DND-41 (cell line): ENCODE results near the gene MGAT5.
A peak's percentile ranks its signal among the peaks of the same experiment; 100 is the strongest.

ENCODE experiments used
- ATAC-seq: fragments of 200-7000 bp; cut with Tn5 transposase; 3 replicates; pipeline ENCODE4 v1.9.1; 2021; ENCODE audit warnings: low read depth; ENCODE audit not compliant: insufficient read depth
- DNase-seq: peaks from one replicate; pipeline ENCODE4 v3.0.0-alpha.2; 2020
- H2AFZ ChIP-seq: 2 replicates; pipeline ENCODE4 v1.6.0; 2012; ENCODE audit warnings: low read depth, low read length
- H3K27ac ChIP-seq: 2 replicates; pipeline ENCODE4 v1.5.1; 2012; ENCODE audit warnings: low read length, inconsistent platforms
- H3K27me3 ChIP-seq: fragments of 200-600 bp; sonication (generic); 2 replicates; pipeline ENCODE4 v1.6.0; 2012; ENCODE audit warnings: low read length, mild to moderate bottlenecking, inconsistent platforms; ENCODE audit not compliant: insufficient read depth, poor library complexity
- H3K36me3 ChIP-seq: 2 replicates; pipeline ENCODE4 v1.5.1; 2012; ENCODE audit warnings: low read length, inconsistent platforms; ENCODE audit not compliant: insufficient read depth
- H3K4me1 ChIP-seq: 2 replicates; pipeline ENCODE4 v1.5.1; 2012; ENCODE audit warnings: mild to moderate bottlenecking, low read length; ENCODE audit not compliant: insufficient read depth
- H3K4me2 ChIP-seq: 2 replicates; pipeline ENCODE4 v1.6.0; 2012; ENCODE audit warnings: mild to moderate bottlenecking, moderate library complexity, low read length, inconsistent platforms; ENCODE audit not compliant: insufficient read depth
- H3K4me3 ChIP-seq, 2 experiments: fragments of 200-600 bp in 1 of 2; shearing (Covaris generic) in 1 of 2; 2 replicates each; pipeline ENCODE4 v1.5.1; 2012 to 2016; ENCODE audit warnings: inconsistent platforms in 2 of 2, low read length in 2 of 2, mild to moderate bottlenecking in 2 of 2, low read depth in 1 of 2, moderate library complexity in 1 of 2
- H3K79me2 ChIP-seq: 2 replicates; pipeline ENCODE4 v1.6.0; 2012; ENCODE audit warnings: low read length, inconsistent platforms; ENCODE audit not compliant: insufficient read depth
- H3K9ac ChIP-seq: 2 replicates; pipeline ENCODE4 v1.6.0; 2012; ENCODE audit warnings: low read depth, mild to moderate bottlenecking, inconsistent platforms, low read length, moderate library complexity
- H3K9me3 ChIP-seq: 2 replicates; pipeline ENCODE4 v1.5.1; 2012; ENCODE audit warnings: low read length, moderate library complexity, mild to moderate bottlenecking, inconsistent platforms; ENCODE audit not compliant: insufficient read depth, severe bottlenecking
- H4K20me1 ChIP-seq: 2 replicates; pipeline ENCODE4 v1.6.0; 2012; ENCODE audit warnings: low read length; ENCODE audit not compliant: insufficient read depth
- EZH2 ChIP-seq: IDR thresholded peaks from 3 replicates; pipeline ENCODE4 v1.6.1; 2012; ENCODE audit warnings: borderline replicate concordance, low read depth, mild to moderate bottlenecking, moderate library complexity, low read length, inconsistent platforms; ENCODE audit not compliant: severe bottlenecking
- TF ChIP-seq, protein P1 (sequence below): IDR thresholded peaks from 2 replicates; pipeline ENCODE4 v1.5.1; 2012; ENCODE audit warnings: borderline replicate concordance, low read length, moderate library complexity, mild to moderate bottlenecking; ENCODE audit not compliant: poor library complexity, severe bottlenecking; ENCODE audit errors: extremely low read depth

Gene MGAT5

GRCh38 chr2:134241911-134242310, 12.0 kb upstream of the MGAT5 start:
- peaks cover 32% of the 10 kb centered on the region for H3K4me1 ChIP-seq
- H3K36me3 ChIP-seq, result no peaks in the 10 kb centered on the region
- H3K9me3 ChIP-seq, result no peaks in the 10 kb centered on the region
- DNase-seq, result no peak
- H2AFZ ChIP-seq, result no peak overlapping the region
- no peak overlapping the region for H3K9ac ChIP-seq
- TF ChIP-seq, protein P1, sequence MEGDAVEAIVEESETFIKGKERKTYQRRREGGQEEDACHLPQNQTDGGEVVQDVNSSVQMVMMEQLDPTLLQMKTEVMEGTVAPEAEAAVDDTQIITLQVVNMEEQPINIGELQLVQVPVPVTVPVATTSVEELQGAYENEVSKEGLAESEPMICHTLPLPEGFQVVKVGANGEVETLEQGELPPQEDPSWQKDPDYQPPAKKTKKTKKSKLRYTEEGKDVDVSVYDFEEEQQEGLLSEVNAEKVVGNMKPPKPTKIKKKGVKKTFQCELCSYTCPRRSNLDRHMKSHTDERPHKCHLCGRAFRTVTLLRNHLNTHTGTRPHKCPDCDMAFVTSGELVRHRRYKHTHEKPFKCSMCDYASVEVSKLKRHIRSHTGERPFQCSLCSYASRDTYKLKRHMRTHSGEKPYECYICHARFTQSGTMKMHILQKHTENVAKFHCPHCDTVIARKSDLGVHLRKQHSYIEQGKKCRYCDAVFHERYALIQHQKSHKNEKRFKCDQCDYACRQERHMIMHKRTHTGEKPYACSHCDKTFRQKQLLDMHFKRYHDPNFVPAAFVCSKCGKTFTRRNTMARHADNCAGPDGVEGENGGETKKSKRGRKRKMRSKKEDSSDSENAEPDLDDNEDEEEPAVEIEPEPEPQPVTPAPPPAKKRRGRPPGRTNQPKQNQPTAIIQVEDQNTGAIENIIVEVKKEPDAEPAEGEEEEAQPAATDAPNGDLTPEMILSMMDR, result no peak
- no peak for TF ChIP-seq EZH2
- peaks cover 71% of the 10 kb centered on the region for H3K79me2 ChIP-seq
- H3K4me2 ChIP-seq, result no peak overlapping the region
- H4K20me1 ChIP-seq, result peaks cover 29% of the 10 kb centered on the region; the same call in 1 of the 2 replicates
- ATAC-seq, result no peak
- H3K4me3 ChIP-seq, result no peak overlapping the region
- H3K27ac ChIP-seq, result no peak overlapping the region
- no peaks in the 10 kb centered on the region for H3K27me3 ChIP-seq

DNA sequence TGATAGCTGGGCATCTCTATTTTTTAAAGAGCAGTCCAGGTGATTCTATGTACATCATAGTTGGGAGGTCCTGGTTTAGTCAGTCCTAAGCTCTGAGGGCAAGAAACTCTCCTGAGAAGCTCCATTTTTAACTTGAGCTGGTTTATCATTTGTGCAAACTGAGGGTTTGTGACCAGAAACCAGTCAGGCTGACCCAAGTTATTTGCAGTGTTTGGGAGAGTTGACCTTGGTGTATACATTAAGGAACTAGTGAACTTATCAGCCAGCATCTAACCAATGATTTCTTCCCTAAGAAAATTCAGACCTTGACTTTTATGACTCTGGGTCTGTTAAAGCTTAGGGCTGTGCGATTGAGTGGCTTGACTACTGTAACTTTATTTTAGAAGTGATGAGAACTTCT, 10.6 kb upstream of the MGAT5 start:
- TF ChIP-seq, protein P1, result no peak
- no peak for TF ChIP-seq EZH2
- Histone ChIP-seq H3K9me3 (no peaks in the 10 kb centered on the region), H3K27ac (no peak overlapping the region), H4K20me1 (peaks cover 32% of the 10 kb centered on the region; the same call in 1 of the 2 replicates), H3K79me2 (peaks cover 74% of the 10 kb centered on the region), H3K4me3 (no peak overlapping the region), H3K27me3 (no peaks in the 10 kb centered on the region), H3K4me2 (no peak overlapping the region), H3K36me3 (no peaks in the 10 kb centered on the region), H3K9ac (no peak overlapping the region), H2AFZ (no peak overlapping the region), H3K4me1 (peaks cover 33% of the 10 kb centered on the region)
- DNase-seq, result no peak
- ATAC-seq, result no peak

GRCh38 chr2:134244086-134244485, 9.8 kb upstream of the MGAT5 start:
- Histone ChIP-seq H3K79me2 (peaks cover 79% of the 10 kb centered on the region), H3K4me3 (no peak overlapping the region), H2AFZ (no peak overlapping the region), H3K4me1 (peaks cover 33% of the 10 kb centered on the region), H3K27me3 (no peaks in the 10 kb centered on the region), H4K20me1 (peaks cover 35% of the 10 kb centered on the region; the same call in 1 of the 2 replicates), H3K9ac (no peak overlapping the region), H3K4me2 (no peak overlapping the region), H3K27ac (0 out of 2 replicates have a peak overlapping the region, but pooled peaks have one; percentile 14), H3K36me3 (no peaks in the 10 kb centered on the region), H3K9me3 (no peaks in the 10 kb centered on the region)
- no peak for DNase-seq
- TF ChIP-seq EZH2, result no peak
- TF ChIP-seq, protein P1, result no peak
- no peak for ATAC-seq

DNA sequence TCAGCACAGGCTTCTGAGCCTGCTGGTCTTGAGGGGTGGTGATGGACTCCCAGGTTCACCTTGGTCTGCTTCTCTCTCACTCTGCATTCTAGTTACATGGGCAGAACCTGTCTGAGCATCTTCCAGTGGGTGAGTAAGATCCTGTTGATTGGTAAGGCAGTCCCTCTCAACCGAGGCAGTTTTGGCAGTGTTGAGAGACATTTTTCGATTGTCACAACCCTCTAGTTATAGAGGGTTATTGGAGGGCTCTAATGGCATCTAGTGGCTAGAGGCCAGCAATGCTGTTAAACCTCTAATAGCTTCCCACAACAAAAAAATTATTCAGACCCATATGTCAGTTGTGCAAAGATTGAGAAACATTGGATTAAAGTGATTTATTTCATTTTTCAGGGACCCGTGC, 9.3 kb upstream of the MGAT5 start:
- Histone ChIP-seq H3K27ac (0 out of 2 replicates have a peak overlapping the region, but pooled peaks have one; percentile 14), H3K27me3 (no peaks in the 10 kb centered on the region), H4K20me1 (peaks cover 35% of the 10 kb centered on the region; the same call in 1 of the 2 replicates), H2AFZ (no peak overlapping the region), H3K4me1 (peaks cover 33% of the 10 kb centered on the region), H3K9me3 (no peaks in the 10 kb centered on the region), H3K4me3 (no peak overlapping the region), H3K79me2 (peaks cover 78% of the 10 kb centered on the region), H3K4me2 (no peak overlapping the region), H3K9ac (no peak overlapping the region), H3K36me3 (no peaks in the 10 kb centered on the region)
- TF ChIP-seq, protein P1, result no peak
- TF ChIP-seq EZH2, result no peak
- ATAC-seq (no peak), DNase-seq (no peak)
